Muscle layer of colon (tissue), 2 donors: ENCODE results near the gene STARD13.

Source experiments
- H3K27ac ChIP-seq: one replicate; pipeline ENCODE4 v1.7.0; 2013; ENCODE audit warnings: low read depth, mild to moderate bottlenecking, low read length, moderate library complexity
- H3K27me3 ChIP-seq, 2 donors: one replicate each; pipeline ENCODE4 v1.7.0; 2013; ENCODE audit warnings: low read length in 2 of 2, mild to moderate bottlenecking in 2 of 2; ENCODE audit not compliant: insufficient read depth in 2 of 2, control insufficient read depth in 1 of 2
- H3K36me3 ChIP-seq: one replicate; pipeline ENCODE4 v1.7.0; 2013; ENCODE audit warnings: mild to moderate bottlenecking, low read length; ENCODE audit not compliant: insufficient read depth
- H3K4me1 ChIP-seq: one replicate; pipeline ENCODE4 v1.7.0; 2013; ENCODE audit warnings: mild to moderate bottlenecking, low read length; ENCODE audit not compliant: insufficient read depth
- H3K4me3 ChIP-seq, 2 donors: one replicate each; pipeline ENCODE4 v1.7.0; 2013; ENCODE audit warnings: low read length in 2 of 2, low read depth in 1 of 2, mild to moderate bottlenecking in 1 of 2, moderate library complexity in 1 of 2
- H3K9ac ChIP-seq: one replicate; pipeline ENCODE4 v1.7.0; 2013; ENCODE audit warnings: low read length
- H3K9me3 ChIP-seq: one replicate; pipeline ENCODE4 v1.7.0; 2013; ENCODE audit warnings: mild to moderate bottlenecking, low read length
- donor health status: abdominal sarcoma.
- donor health status: Adenocarcinoma of cecum.

Gene STARD13

GRCh38 chr13:33231339-33231738, 54.2 kb downstream of the STARD13 start:
- peaks cover 4% of the 10 kb centered on the region for H3K36me3 ChIP-seq
- no peak overlapping the region for H3K27ac ChIP-seq
- no peaks in the 10 kb centered on the region for H3K9me3 ChIP-seq
- no peak overlapping the region for H3K4me3 ChIP-seq
- no peak overlapping the region for H3K9ac ChIP-seq
- no peaks in the 10 kb centered on the region for H3K27me3 ChIP-seq
- peaks cover 69% of the 10 kb centered on the region for H3K4me1 ChIP-seq

- H3K4me1 ChIP-seq, result peaks cover 59% of the 10 kb centered on the region
- H3K9me3 ChIP-seq, result no peaks in the 10 kb centered on the region
- H3K27ac ChIP-seq, result peak overlapping the region; percentile 25
- H3K36me3 ChIP-seq, result peaks cover 4% of the 10 kb centered on the region
- H3K9ac ChIP-seq, result no peak overlapping the region
- H3K4me3 ChIP-seq, result no peak overlapping the region
- no peaks in the 10 kb centered on the region for H3K27me3 ChIP-seq
Measured at GRCh38 chr13:33230178-33230881, 55.2 kb downstream of the STARD13 start.

GRCh38 chr13:33229446-33230177, 55.9 kb downstream of the STARD13 start:
- Histone ChIP-seq H3K9me3 (no peaks in the 10 kb centered on the region), H3K4me1 (peaks cover 53% of the 10 kb centered on the region), H3K36me3 (peaks cover 4% of the 10 kb centered on the region), H3K9ac (no peak overlapping the region), H3K4me3 (no peak overlapping the region), H3K27me3 (no peaks in the 10 kb centered on the region), H3K27ac (peak overlapping the region; percentile 25)

GRCh38 chr13:33228648-33229445, 56.7 kb downstream of the STARD13 start:
- no peaks in the 10 kb centered on the region for H3K27me3 ChIP-seq
- peaks cover 49% of the 10 kb centered on the region for H3K4me1 ChIP-seq
- peaks cover 4% of the 10 kb centered on the region for H3K36me3 ChIP-seq
- no peak overlapping the region for H3K9ac ChIP-seq
- H3K27ac ChIP-seq, result peak overlapping the region; percentile 25
- no peaks in the 10 kb centered on the region for H3K9me3 ChIP-seq
- H3K4me3 ChIP-seq, result no peak overlapping the region

GRCh38 chr13:33227927-33228647, 57.5 kb downstream of the STARD13 start:
- H3K36me3 ChIP-seq, result no peaks in the 10 kb centered on the region
- no peaks in the 10 kb centered on the region for H3K9me3 ChIP-seq
- no peak overlapping the region for H3K9ac ChIP-seq
- no peak overlapping the region for H3K4me3 ChIP-seq
- no peaks in the 10 kb centered on the region for H3K27me3 ChIP-seq
- peak overlapping the region; percentile 25 for H3K27ac ChIP-seq
- H3K4me1 ChIP-seq, result peaks cover 50% of the 10 kb centered on the region

- no peaks in the 10 kb centered on the region for H3K9me3 ChIP-seq
- H3K27ac ChIP-seq, result no peak overlapping the region
- no peaks in the 10 kb centered on the region for H3K36me3 ChIP-seq
- peaks cover 36% of the 10 kb centered on the region for H3K4me1 ChIP-seq
- no peak overlapping the region for H3K9ac ChIP-seq
- no peak overlapping the region for H3K4me3 ChIP-seq
- H3K27me3 ChIP-seq, result no peaks in the 10 kb centered on the region
Measured at GRCh38 chr13:33224686-33225085, 60.9 kb downstream of the STARD13 start.

GRCh38 chr13:33224191-33224590, 61.4 kb downstream of the STARD13 start:
- H3K27ac ChIP-seq, result no peak overlapping the region

GRCh38 chr13:33219926-33220325, 65.6 kb downstream of the STARD13 start:
- Histone ChIP-seq H3K36me3 (no peaks in the 10 kb centered on the region), H3K4me1 (peaks cover 45% of the 10 kb centered on the region), H3K9me3 (no peaks in the 10 kb centered on the region), H3K27ac (no peak overlapping the region), H3K4me3 (no peak overlapping the region), H3K9ac (no peak overlapping the region), H3K27me3 (no peaks in the 10 kb centered on the region)

More at GRCh38 chr13:33224191-33224590, 61.4 kb downstream of the STARD13 start:
- Histone ChIP-seq H3K4me1 (peaks cover 36% of the 10 kb centered on the region), H3K4me3 (no peak overlapping the region), H3K9me3 (no peaks in the 10 kb centered on the region), H3K27me3 (no peaks in the 10 kb centered on the region), H3K9ac (no peak overlapping the region), H3K36me3 (no peaks in the 10 kb centered on the region)

GRCh38 chr13:33218426-33218825, 67.1 kb downstream of the STARD13 start:
- no peak overlapping the region for H3K27ac ChIP-seq
- H3K9ac ChIP-seq, result no peak overlapping the region
- no peaks in the 10 kb centered on the region for H3K27me3 ChIP-seq
- H3K36me3 ChIP-seq, result no peaks in the 10 kb centered on the region
- peaks cover 59% of the 10 kb centered on the region for H3K4me1 ChIP-seq
- H3K9me3 ChIP-seq, result no peaks in the 10 kb centered on the region
- H3K4me3 ChIP-seq, result no peak overlapping the region

GRCh38 chr13:33218020-33218419, 67.5 kb downstream of the STARD13 start:
- H3K27ac ChIP-seq, result no peak overlapping the region
- peaks cover 61% of the 10 kb centered on the region for H3K4me1 ChIP-seq
- H3K36me3 ChIP-seq, result no peaks in the 10 kb centered on the region
- H3K27me3 ChIP-seq, result no peaks in the 10 kb centered on the region
- no peaks in the 10 kb centered on the region for H3K9me3 ChIP-seq
- H3K9ac ChIP-seq, result no peak overlapping the region
- H3K4me3 ChIP-seq, result no peak overlapping the region

- H3K9ac ChIP-seq, result no peak overlapping the region
- no peaks in the 10 kb centered on the region for H3K36me3 ChIP-seq
- H3K27me3 ChIP-seq, result no peaks in the 10 kb centered on the region
- H3K4me3 ChIP-seq, result no peak overlapping the region
- peak overlapping the region; percentile 14 for H3K27ac ChIP-seq
- H3K4me1 ChIP-seq, result peaks cover 60% of the 10 kb centered on the region
- no peaks in the 10 kb centered on the region for H3K9me3 ChIP-seq
Measured at GRCh38 chr13:33217256-33217655, 68.3 kb downstream of the STARD13 start.
